K562 (cell line): ENCODE data around the gene METAP2.

ENCODE experiments used
- ARHGAP35 ChIP-seq: fragments of 450-650 bp; IDR thresholded peaks from 2 replicates; pipeline ENCODE4 v1.6.1; 2018; ENCODE audit not compliant: partially characterized antibody
- CHD2 ChIP-seq: IDR thresholded peaks from 2 replicates; pipeline ENCODE4 v1.6.1; 2011; ENCODE audit warnings: low read depth, low read length
- EZH2 ChIP-seq: IDR thresholded peaks from 2 replicates; pipeline ENCODE4 v1.6.1; 2012; ENCODE audit warnings: low read depth, mild to moderate bottlenecking, inconsistent platforms, low read length, borderline replicate concordance
- JUND ChIP-seq, 2 experiments: IDR thresholded peaks; 2 replicates in 1 of 2; 3 replicates in 1 of 2; pipeline ENCODE4 v1.6.1; 2011; ENCODE audit warnings: borderline replicate concordance in 2 of 2, low read depth in 2 of 2, low read length in 2 of 2, improper control_type of control experiment in 1 of 2, missing biosample characterization in 1 of 2, missing genetic modification characterization in 1 of 2, missing genetic modification reagents in 1 of 2
- NFE2 ChIP-seq: IDR thresholded peaks from 2 replicates; pipeline ENCODE4 v1.6.1; 2014; ENCODE audit warnings: antibody characterized with exemption, low read depth
- TF ChIP-seq, protein P1 (sequence below), 3 experiments: IDR thresholded peaks in 2 of 3; conservative IDR thresholded peaks in 1 of 3; 2 replicates each; pipeline ENCODE4 v1.5.1; 2011 to 2012; ENCODE audit warnings: low read length in 3 of 3, mild to moderate bottlenecking in 3 of 3, control low read depth in 2 of 3, improper control_type of control experiment in 1 of 3, inconsistent platforms in 1 of 3, low read depth in 1 of 3, mixed read lengths in 1 of 3, moderate library complexity in 1 of 3; ENCODE audit not compliant: insufficient read depth in 2 of 3
- TF ChIP-seq, protein P2 (sequence below): sonication (generic); formaldehyde crosslinking; IDR thresholded peaks from 2 replicates; pipeline ENCODE4 v1.8.0; 2022; ENCODE audit warnings: mild to moderate bottlenecking, missing genetic modification reagents, borderline replicate concordance
- TF ChIP-seq, protein P3 (sequence below): sonication (generic); formaldehyde crosslinking; IDR thresholded peaks from 2 replicates; pipeline ENCODE4 v1.8.0; 2023; ENCODE audit warnings: mild to moderate bottlenecking, missing genetic modification reagents
- TF ChIP-seq, protein P4 (sequence below): sonication (generic); formaldehyde crosslinking; IDR thresholded peaks from 2 replicates; pipeline ENCODE4 v1.9.0; 2022; ENCODE audit warnings: mild to moderate bottlenecking, missing genetic modification reagents

DNA sequence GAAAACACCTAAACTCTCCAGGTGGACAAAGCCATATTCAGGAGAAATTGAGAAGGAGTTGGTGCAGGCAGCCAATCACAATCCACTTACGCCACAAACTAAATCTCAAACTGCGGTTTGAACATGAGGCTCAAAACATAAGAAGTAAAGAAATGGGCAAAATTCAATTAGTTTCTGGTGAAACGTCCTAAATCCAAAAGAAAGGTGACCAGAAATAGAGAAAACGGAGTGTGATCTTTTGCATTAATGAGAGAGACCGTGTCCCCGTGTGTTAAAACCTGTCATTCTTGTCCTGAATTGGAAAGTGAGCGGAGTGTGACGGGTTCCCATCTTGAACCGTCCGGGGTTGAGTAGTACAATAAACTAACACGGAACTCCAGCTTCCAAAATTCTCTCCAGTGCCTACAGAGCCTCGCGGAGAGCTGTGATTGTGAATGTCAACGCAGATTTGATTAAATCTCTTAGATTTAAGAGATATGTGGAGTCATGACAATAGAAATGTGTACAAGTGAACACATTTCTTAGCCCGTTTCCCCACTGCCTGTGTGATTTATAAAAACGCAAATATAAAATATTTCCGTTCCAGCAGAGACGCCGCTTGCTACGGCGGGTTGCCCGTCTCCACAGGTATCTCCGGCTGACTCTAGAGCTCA, 595 bp upstream of the METAP2 start:
- TF ChIP-seq, protein P1, sequence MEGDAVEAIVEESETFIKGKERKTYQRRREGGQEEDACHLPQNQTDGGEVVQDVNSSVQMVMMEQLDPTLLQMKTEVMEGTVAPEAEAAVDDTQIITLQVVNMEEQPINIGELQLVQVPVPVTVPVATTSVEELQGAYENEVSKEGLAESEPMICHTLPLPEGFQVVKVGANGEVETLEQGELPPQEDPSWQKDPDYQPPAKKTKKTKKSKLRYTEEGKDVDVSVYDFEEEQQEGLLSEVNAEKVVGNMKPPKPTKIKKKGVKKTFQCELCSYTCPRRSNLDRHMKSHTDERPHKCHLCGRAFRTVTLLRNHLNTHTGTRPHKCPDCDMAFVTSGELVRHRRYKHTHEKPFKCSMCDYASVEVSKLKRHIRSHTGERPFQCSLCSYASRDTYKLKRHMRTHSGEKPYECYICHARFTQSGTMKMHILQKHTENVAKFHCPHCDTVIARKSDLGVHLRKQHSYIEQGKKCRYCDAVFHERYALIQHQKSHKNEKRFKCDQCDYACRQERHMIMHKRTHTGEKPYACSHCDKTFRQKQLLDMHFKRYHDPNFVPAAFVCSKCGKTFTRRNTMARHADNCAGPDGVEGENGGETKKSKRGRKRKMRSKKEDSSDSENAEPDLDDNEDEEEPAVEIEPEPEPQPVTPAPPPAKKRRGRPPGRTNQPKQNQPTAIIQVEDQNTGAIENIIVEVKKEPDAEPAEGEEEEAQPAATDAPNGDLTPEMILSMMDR (IDR thresholded peaks at IDR 0.05 in 2 of 3, conservative IDR thresholded peaks at IDR 0.05 in 1 of 3; ENCODE audit: insufficient read depth in 2 of 3, low read depth in 1 of 3, low read length in 3 of 3) = no peak
- TF ChIP-seq EZH2 = no peak
- TF ChIP-seq, protein P2, sequence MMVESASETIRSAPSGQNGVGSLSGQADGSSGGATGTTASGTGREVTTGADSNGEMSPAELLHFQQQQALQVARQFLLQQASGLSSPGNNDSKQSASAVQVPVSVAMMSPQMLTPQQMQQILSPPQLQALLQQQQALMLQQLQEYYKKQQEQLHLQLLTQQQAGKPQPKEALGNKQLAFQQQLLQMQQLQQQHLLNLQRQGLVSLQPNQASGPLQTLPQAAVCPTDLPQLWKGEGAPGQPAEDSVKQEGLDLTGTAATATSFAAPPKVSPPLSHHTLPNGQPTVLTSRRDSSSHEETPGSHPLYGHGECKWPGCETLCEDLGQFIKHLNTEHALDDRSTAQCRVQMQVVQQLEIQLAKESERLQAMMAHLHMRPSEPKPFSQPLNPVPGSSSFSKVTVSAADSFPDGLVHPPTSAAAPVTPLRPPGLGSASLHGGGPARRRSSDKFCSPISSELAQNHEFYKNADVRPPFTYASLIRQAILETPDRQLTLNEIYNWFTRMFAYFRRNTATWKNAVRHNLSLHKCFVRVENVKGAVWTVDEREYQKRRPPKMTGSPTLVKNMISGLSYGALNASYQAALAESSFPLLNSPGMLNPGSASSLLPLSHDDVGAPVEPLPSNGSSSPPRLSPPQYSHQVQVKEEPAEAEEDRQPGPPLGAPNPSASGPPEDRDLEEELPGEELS (CRISPR knock-in tag) = no peak
- TF ChIP-seq, protein P3, sequence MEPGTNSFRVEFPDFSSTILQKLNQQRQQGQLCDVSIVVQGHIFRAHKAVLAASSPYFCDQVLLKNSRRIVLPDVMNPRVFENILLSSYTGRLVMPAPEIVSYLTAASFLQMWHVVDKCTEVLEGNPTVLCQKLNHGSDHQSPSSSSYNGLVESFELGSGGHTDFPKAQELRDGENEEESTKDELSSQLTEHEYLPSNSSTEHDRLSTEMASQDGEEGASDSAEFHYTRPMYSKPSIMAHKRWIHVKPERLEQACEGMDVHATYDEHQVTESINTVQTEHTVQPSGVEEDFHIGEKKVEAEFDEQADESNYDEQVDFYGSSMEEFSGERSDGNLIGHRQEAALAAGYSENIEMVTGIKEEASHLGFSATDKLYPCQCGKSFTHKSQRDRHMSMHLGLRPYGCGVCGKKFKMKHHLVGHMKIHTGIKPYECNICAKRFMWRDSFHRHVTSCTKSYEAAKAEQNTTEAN (CRISPR knock-in tag) = no peak
- TF ChIP-seq JUND (IDR thresholded peaks at IDR 0.05; ENCODE audit: borderline replicate concordance, low read depth, low read length) = no peak
- TF ChIP-seq JUND (tag; IDR thresholded peaks at IDR 0.05; ENCODE audit: borderline replicate concordance, low read depth, low read length) = no peak
- TF ChIP-seq, protein P4, sequence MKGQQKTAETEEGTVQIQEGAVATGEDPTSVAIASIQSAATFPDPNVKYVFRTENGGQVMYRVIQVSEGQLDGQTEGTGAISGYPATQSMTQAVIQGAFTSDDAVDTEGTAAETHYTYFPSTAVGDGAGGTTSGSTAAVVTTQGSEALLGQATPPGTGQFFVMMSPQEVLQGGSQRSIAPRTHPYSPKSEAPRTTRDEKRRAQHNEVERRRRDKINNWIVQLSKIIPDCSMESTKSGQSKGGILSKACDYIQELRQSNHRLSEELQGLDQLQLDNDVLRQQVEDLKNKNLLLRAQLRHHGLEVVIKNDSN (CRISPR knock-in tag) = no peak
- TF ChIP-seq NFE2 = no peak
- TF ChIP-seq ARHGAP35 = no peak
- no peak for TF ChIP-seq CHD2
